ENCODE measurements around the gene HFE. TPM values are rescaled to one million over a fixed set of nuclear protein-coding genes. Genes with fewer than 3 reads are reported as not detected.

The HFE gene
- total RNA-seq, 1 donor from 2014 or later: not detected

GRCh38 chr6:26121141-26122004, 34.1 kb downstream of the HFE start:
- no peak overlapping the region for H3K4me3 Mint-ChIP-seq (ENCODE audit: unreplicated experiment)
- no peak overlapping the region for H3K27ac Mint-ChIP-seq (ENCODE audit: unreplicated experiment)
- TF ChIP-seq CTCF (IDR thresholded peaks at IDR 0.05; ENCODE audit: partially characterized antibody, unreplicated experiment): no peak
- H3K4me1 Mint-ChIP-seq (ENCODE audit: low read depth, unreplicated experiment): peaks cover 1% of the 10 kb centered on the region
- H3K27me3 Mint-ChIP-seq (ENCODE audit: unreplicated experiment): peaks cover 23% of the 10 kb centered on the region
- H3K9me3 Mint-ChIP-seq (ENCODE audit: unreplicated experiment): peaks cover 30% of the 10 kb centered on the region
- H3K36me3 Mint-ChIP-seq (ENCODE audit: unreplicated experiment): no peaks in the 10 kb centered on the region
- no peak for DNase-seq

- Mint-ChIP-seq H3K36me3 (ENCODE audit: unreplicated experiment) (no peaks in the 10 kb centered on the region), H3K27ac (ENCODE audit: unreplicated experiment) (peak overlapping the region; percentile 98), H3K4me1 (ENCODE audit: low read depth, unreplicated experiment) (peaks cover 5% of the 10 kb centered on the region), H3K9me3 (ENCODE audit: unreplicated experiment) (peaks cover 30% of the 10 kb centered on the region), H3K27me3 (ENCODE audit: unreplicated experiment) (peaks cover 23% of the 10 kb centered on the region), H3K4me3 (ENCODE audit: unreplicated experiment) (no peak overlapping the region)
- DNase-seq: no peak
- no peak for TF ChIP-seq CTCF (IDR thresholded peaks at IDR 0.05; ENCODE audit: partially characterized antibody, unreplicated experiment)
Observed at GRCh38 chr6:26122005-26122388, 34.8 kb downstream of the HFE start.

- Mint-ChIP-seq H3K27me3 (ENCODE audit: unreplicated experiment) (peaks cover 23% of the 10 kb centered on the region), H3K4me3 (ENCODE audit: unreplicated experiment) (peak overlapping the region; percentile 98), H3K27ac (ENCODE audit: unreplicated experiment) (peak overlapping the region; percentile 98), H3K36me3 (ENCODE audit: unreplicated experiment) (no peaks in the 10 kb centered on the region), H3K9me3 (ENCODE audit: unreplicated experiment) (peaks cover 30% of the 10 kb centered on the region), H3K4me1 (ENCODE audit: low read depth, unreplicated experiment) (peaks cover 5% of the 10 kb centered on the region)
- no peak for DNase-seq
- no peak for TF ChIP-seq CTCF (IDR thresholded peaks at IDR 0.05; ENCODE audit: partially characterized antibody, unreplicated experiment)
Observed at GRCh38 chr6:26122402-26122792, 35.2 kb downstream of the HFE start.

GRCh38 chr6:26122793-26123674, 35.8 kb downstream of the HFE start:
- H3K27ac Mint-ChIP-seq (ENCODE audit: unreplicated experiment): peak overlapping the region; percentile 98
- peaks cover 30% of the 10 kb centered on the region for H3K9me3 Mint-ChIP-seq (ENCODE audit: unreplicated experiment)
- H3K27me3 Mint-ChIP-seq (ENCODE audit: unreplicated experiment): peaks cover 23% of the 10 kb centered on the region
- no peaks in the 10 kb centered on the region for H3K36me3 Mint-ChIP-seq (ENCODE audit: unreplicated experiment)
- peaks cover 5% of the 10 kb centered on the region for H3K4me1 Mint-ChIP-seq (ENCODE audit: low read depth, unreplicated experiment)
- peak; percentile 18 for TF ChIP-seq CTCF (IDR thresholded peaks at IDR 0.05; ENCODE audit: partially characterized antibody, unreplicated experiment)
- H3K4me3 Mint-ChIP-seq (ENCODE audit: unreplicated experiment): peak overlapping the region; percentile 98
- peak; percentile 74 for DNase-seq
